EH (cell line): ENCODE measurements around the gene WNT7B.

Experiments used
- DNase-seq: peaks from one replicate; pipeline ENCODE4 v3.0.0-alpha.2; 2015; ENCODE audit warnings: low read depth

WNT7B gene

DNA sequence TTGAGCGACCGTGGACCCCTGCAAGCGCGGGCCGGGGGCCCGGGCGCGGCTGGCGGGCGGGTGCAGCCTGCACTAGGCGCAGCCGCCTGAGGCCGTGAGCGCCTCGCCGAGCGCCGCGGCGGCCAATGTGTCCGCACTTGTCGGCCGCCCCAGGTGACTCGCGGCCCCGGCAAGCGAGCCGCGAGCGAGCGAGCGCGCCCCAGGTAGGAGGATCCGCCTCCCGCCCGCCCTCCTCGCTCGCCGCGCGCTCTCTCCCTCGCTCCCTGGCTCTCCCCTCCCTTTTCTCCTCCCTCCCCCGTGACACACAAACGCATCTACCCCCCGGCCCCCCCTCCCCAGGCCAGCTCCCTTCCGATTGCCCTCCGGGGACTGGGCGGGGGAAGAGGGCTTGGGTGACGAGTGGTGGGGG, at the start of gene WNT7B:
WNT7B (minus strand) TSS at position 160 of the 409 bp plus-strand sequence. CDS start 408 bp downstream, outside the sequence.
- no peak for DNase-seq

DNA sequence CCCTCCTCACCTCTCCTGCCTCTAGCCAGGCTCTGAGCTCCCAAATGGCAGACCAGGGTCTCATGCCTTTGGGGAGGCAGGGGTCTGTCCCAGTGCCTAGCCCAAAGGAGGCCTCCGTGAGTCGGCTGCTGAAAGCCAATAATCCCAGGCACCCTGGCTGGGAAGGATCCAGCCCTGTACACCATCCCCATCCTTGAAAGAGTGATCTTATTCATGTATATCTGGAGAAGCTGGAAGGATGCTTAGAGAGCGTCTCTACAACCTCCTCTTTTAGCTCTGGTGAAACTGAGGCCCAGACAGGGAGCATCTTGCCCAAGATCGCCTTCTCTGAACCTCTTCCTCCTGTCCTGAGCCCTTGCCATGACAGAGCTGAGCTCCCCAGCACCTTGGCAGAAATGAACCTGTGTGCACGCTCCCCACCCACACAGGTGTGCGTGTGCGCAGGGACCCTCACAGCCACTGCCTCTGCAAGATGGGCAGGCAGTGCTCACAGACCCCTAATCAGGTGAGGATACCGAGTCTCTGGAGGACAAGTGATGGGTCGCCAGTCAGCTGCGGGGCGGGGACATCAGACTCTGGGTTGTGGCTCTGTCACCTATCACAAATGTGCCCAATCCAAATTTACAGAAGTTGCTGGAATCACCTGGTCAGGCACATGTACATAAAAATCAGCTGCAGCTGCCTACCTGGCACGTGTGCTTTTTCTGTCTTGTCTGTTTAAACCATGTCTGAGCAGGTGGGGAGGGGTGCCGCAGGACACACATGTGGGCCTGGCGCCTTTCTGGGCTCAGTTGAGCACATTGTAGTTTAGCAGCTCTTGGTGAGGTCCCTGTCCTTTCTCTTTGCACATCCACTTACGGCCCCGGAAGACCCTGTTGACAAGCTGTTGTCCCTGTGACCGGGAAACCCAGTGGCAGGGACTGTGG, 49.3 kb upstream of the WNT7B start:
- no peak for DNase-seq

DNA sequence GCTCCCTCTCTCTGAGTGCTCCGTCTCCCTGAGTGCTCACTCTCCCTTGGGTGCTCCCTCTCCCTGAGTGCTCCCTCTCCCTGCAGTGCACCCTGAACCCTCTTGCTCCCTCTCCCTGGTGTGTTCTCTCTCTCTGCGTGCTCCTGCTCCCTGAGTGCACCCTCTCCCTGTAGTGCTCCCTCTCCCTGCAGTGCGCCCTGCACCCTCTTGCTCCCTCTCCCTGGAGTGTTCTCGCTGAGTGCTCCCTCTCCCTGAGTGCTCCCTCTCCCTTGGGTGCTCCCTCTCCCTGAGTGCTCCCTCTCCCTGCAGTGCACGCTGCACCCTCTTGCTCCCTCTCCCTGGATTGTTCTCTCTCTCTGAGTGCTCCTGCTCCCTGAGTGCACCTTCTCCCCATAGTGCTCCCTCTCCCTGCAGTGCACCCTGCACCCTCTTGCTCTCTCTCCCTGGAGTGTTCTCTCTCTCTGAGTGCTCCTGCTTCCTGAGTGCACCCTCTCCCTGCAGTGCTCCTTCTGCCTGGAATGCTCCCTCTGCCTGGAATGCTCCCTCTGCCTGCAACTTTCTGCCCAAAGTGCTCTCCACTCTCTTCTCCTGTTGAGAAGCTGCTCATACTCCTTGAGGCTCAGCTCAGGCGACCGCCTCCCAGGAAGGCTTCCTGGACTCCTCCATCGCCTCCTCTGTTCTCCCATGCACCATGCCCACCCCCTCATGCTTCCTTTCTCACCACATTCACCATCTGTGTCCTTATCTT, 48.4 kb upstream of the WNT7B start:
- peak; percentile 23 for DNase-seq

GRCh38 chr22:46024136-46024840, 47.3 kb upstream of the WNT7B start:
- no peak for DNase-seq

DNA sequence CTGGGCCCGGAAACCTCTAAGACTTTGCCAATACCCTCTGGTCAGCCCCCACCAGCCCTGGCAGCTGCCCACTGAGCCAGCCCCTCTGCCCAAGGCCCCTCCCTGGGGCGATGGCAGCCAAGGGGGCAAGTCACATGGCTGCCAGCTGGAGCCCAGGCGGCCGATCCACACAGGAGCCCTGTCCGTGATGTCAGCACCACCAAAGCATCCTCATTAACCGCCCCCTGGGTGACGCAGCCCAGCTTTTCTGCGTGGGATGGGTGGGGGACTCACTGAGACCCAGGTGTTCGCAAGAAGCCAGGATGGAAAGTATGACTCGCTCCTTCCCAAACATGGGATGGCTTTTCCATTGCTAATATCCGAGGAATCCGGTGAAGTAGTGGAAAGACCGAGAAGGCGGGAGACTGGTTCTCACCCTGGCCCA, 46.6 kb upstream of the WNT7B start:
- DNase-seq = peak; percentile 71

DNA sequence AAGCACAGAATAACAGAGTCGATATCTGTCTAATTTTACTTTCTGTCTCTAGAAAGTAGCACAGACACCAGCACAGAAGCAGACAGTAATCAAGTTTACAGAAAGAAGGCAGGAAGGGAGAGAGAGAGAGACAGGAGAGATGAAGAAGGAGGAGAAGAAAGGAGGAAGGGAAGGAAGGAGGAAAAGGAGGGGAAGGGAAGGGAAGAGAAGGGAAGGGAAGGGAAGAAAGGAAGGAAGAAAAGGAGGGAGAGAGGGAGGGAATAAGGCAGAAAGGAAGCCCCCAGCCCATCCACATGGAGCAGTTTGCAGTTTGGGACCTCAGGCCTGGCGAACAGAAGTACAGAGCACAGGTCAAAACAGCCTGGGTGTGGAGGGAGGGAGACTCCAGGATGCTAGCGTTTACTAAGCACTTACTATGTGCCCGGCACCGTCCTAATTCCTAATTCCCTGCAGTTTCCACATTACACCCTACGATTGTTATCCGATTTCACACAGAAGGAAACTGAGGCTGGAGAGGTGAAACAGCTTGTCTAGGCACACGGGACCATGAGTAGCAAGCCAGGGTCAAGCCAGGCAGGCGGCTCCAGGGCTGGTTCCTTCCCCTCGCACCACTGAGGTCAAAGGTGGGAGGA, 46.0 kb upstream of the WNT7B start:
- no peak for DNase-seq

GRCh38 chr22:46021577-46021976, 44.6 kb upstream of the WNT7B start:
- DNase-seq = no peak

GRCh38 chr22:46019351-46019750, 42.4 kb upstream of the WNT7B start:
- DNase-seq = no peak

DNA sequence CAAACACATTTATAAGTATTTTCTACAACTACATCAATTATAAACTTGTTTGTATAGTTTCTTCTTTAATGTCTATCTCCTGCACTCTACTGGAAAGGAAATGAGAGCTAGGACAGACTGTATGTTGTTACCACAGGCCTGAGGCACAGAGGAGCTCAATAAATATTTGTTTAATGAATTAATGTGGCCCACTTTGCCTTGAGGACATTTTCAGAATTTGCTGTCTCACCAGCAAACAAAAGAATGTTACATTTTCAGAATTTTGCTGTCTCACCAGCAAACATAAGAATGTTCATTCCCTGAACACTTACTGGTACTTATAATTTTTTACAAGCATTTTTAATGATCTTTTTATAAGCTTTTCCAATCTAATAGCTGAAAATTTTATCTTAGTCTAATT, 41.9 kb upstream of the WNT7B start:
- peak; percentile 77 for DNase-seq

DNA sequence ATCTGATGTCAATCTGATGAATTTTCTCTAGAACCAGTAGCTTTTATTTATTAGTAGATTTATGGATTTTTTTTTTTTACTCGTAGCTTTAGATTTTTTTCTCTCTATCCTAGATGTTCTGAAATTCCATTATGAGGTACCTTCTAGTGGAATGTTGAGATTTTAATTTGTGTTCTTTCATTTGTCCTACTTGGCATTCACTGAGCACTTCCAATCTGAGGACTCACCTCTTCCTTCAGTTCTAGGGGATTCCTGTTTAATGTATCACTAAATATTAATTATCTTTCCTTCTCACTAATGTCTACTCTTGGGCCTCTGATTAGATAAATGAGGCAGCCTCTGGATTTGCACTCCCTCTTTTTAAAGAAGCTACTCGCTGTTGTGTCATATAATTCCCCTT, 40.2 kb upstream of the WNT7B start:
- DNase-seq = peak; percentile 59

- DNase-seq = peak; percentile 97
Measured at GRCh38 chr22:46013460-46014416, 36.8 kb upstream of the WNT7B start.

DNA sequence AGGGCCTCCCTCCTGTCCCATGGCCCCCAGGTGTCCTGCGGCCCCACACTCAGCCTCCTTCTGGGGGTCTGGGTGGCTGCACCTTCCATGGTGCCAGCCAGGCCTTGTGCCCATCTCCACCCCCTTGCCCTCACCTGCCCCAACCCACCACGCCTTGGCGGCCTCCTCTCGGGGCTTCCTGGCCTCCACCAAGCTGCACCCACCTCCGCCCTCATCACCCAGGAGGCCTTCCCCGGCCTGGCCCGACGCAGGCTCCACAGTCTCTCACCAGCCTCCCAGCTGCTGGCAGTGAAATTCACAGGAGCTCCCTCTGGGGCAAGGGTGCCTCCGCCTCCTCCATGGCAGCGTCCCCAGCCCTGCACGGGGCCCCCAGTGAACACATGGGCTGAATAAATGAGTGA, 35.9 kb upstream of the WNT7B start:
- DNase-seq = no peak

- DNase-seq = no peak
Measured at GRCh38 chr22:46012182-46012880, 35.4 kb upstream of the WNT7B start.

DNA sequence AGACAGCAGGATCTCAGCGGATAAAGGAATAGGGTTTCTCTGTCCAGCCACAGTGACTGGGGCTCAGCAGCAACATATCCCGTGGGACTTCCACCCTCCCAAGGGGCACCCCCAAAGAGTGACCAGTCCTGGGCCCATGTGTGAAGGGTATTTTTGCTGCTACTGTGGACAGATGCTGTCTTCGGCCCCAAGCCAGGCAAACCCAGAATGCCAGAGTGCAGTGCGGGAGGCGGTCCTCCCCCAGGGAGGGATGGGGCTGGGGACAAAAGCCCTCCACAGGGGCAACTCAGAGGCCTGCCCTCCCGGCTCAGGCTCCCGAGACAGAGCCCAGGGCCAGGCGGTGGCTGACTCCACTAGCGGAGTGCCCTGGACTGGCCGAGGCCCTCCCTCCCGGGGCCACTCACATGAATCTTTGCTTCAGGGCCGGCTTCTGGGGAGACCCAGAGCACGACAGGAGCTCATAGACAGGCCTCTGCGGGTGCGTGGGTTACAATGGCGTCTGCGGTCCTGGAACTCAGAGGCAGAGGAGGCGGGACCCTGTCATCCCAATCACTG, 34.7 kb upstream of the WNT7B start:
- no peak for DNase-seq

DNA sequence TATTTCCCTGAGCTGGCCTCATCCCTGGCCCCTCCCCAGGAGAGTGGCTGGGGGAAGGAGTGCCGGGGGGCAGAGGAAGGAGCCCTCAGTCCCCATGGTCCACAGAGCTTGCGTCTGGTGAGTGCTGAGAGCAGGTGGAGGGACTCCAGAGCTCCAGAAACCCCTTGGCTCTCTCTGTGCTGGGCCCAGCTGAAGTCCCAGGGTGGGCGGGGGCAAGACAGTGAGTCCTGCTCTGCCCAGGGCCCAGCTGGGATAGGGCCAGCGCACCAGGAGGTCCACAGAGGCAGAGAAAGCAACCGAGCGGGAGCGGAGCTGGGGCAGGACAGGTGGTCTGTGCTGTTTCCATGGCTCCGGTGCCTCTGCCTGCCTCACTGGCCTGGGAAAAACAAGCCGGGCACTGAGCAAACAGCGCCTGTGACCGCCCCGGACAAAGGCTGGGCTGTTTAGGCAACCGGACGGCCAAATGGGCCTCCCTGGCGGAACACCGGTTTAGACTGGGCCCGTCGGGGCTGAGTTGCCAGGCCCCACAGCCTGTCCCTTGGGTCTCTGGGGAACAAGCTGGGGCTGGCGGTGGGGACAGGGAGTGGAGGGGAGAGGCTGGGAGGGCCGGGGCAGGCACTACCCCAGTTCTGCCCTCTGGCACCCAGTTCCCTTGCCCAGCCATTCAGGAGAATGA, 34.1 kb upstream of the WNT7B start:
- DNase-seq = no peak

GRCh38 chr22:46010207-46010867, 33.4 kb upstream of the WNT7B start:
- DNase-seq = peak; percentile 52

- DNase-seq = no peak
Measured at GRCh38 chr22:46009730-46010129, 32.8 kb upstream of the WNT7B start.

DNA sequence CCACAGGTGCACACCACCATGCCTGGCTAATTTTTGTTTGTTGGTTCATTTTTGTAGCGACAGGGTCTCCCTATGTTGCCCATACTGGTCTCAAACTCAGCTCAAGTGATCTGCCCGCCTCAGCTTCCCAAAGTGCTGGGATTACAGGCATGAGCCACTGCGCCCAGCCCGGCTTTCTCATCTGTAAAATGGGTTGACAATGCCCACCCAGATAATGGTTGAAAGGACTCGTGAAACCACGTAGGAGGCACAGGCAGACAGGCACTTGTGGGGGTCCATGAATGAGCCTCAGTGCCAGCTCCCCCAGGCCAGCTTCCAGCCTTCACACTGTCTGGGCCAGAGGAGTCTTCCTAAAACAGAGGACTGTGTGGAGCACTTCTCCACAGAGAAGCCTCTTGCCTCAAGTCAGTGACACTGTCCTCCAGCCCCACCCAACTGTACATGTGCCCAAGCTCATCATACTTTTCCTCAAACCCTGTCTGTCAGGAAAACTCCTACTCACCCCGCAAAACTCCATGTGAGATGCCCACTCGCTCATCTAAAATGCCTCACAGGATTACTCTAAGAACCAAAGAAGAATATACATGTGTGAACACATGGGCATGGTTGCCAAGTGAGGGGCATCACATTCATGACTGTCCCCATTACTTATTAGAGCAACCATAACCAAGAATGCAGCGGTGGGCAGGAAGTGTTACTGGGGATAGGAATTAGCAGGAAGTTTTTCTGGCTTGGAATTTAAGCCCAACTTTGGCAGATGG, 32.1 kb upstream of the WNT7B start:
- no peak for DNase-seq
